IMR-90 (cell line): ENCODE data around the gene GARNL3. TPM values are rescaled to one million over a fixed set of nuclear protein-coding genes. Genes with fewer than 3 reads are reported as not detected.

Experiments
- CTCF ChIP-seq: conservative IDR thresholded peaks from 2 replicates; pipeline ENCODE4 v1.5.1; 2012; ENCODE audit warnings: mild to moderate bottlenecking, low read depth, low read length, improper control_type of control experiment
- FOS ChIP-seq: fragments of 150-350 bp; IDR thresholded peaks from 2 replicates; pipeline ENCODE4 v1.6.1; 2016; ENCODE audit warnings: low read depth, low read length
- RCOR1 ChIP-seq: IDR thresholded peaks from 2 replicates; pipeline ENCODE4 v1.6.1; 2012; ENCODE audit warnings: mild to moderate bottlenecking, low read length, improper control_type of control experiment; ENCODE audit not compliant: insufficient replicate concordance
- polyA plus RNA-seq, 3 experiments: library from polyadenylated mRNA; depleted of rRNA; stranded (reverse); fragments of >200 nt; gene quantifications; 2 replicates each; pipeline ENCODE4 v1.2.3, GENCODE V29; 2012; ENCODE audit warnings: low replicate concordance in 1 of 3
- total RNA-seq: library from RNA; depleted of rRNA; stranded (reverse); fragments of >200 nt; gene quantifications from 2 replicates; pipeline ENCODE4 v1.2.3, GENCODE V29; 2012

Gene GARNL3
- total and polyA plus RNA-seq, 2 of the 4 experiments (the other 2 are of a cell fraction): 1.9 to 5.0 TPM

- TF ChIP-seq CTCF (no peak), FOS (no peak), RCOR1 (no peak)
Observed at GRCh38 chr9:127264462-127265219, at the start of gene GARNL3 (continued).
